SK-N-SH (cell line): ENCODE results near the gene NSMCE4A. TPM values are rescaled to one million over a fixed set of nuclear protein-coding genes. Genes with fewer than 3 reads are reported as not detected.

ENCODE experiments used
- CTCF ChIA-PET: fragments of 300-600, 350-600 bp; formaldehyde crosslinking; extraction: SDS; loops from one replicate; lab custom pipeline; 2021; lab: Yijun Ruan, JAX
- POLR2A ChIA-PET: fragments of 350-600 bp; sonication (Branson Sonifier 250); formaldehyde crosslinking; extraction: SDS; loops from one replicate; lab custom pipeline; 2020; ENCODE audit warnings: antibody characterized with exemption, inconsistent platforms; lab: Yijun Ruan, JAX
- DNase-seq: peaks from one replicate; pipeline ENCODE4 v3.0.0; 2012
- H2AFZ ChIP-seq: fragments of 200-600 bp; sonication (generic); 2 replicates; pipeline ENCODE4 v1.8.1; 2016; ENCODE audit warnings: antibody characterized with exemption, mild to moderate bottlenecking, low read depth
- H3F3A ChIP-seq: fragments of 200-600 bp; sonication (generic); replicated peaks from 2 replicates; pipeline ENCODE3; 2016; ENCODE audit warnings: antibody characterized with exemption, mild to moderate bottlenecking; ENCODE audit not compliant: insufficient read depth
- H3K27ac ChIP-seq, 2 experiments: fragments of 200-500 bp in 1 of 2; fragments of 200-600 bp in 1 of 2; sonication (Bioruptor generic) in 1 of 2; sonication (generic), shearing (Covaris generic) in 1 of 2; 2 replicates each; pipeline versions ENCODE4 v1.5.1 to v1.6.1; 2014 to 2016; ENCODE audit warnings: low read depth in 2 of 2, inconsistent platforms in 1 of 2, low read length in 1 of 2, mild to moderate bottlenecking in 1 of 2, mixed read lengths in 1 of 2
- H3K27me3 ChIP-seq: fragments of 200-600 bp; sonication (generic), shearing (Covaris generic); 2 replicates; pipeline ENCODE4 v1.6.1; 2016; ENCODE audit warnings: mixed run types; ENCODE audit not compliant: insufficient read depth
- H3K36me3 ChIP-seq, 2 experiments: fragments of 200-500 bp in 1 of 2; fragments of 200-600 bp in 1 of 2; sonication (Bioruptor generic) in 1 of 2; sonication (generic) in 1 of 2; replicated peaks in 1 of 2; 2 replicates each; pipeline versions ENCODE3 to v1.5.1; 2014 to 2016; ENCODE audit warnings: low read length in 1 of 2, mild to moderate bottlenecking in 1 of 2; ENCODE audit not compliant: insufficient read depth in 2 of 2, control insufficient read depth in 1 of 2
- H3K4me1 ChIP-seq, 2 experiments: fragments of 200-500 bp in 1 of 2; fragments of 200-600 bp in 1 of 2; sonication (Bioruptor generic) in 1 of 2; sonication (generic), shearing (Covaris generic) in 1 of 2; 2 replicates each; pipeline versions ENCODE4 v1.5.1 to v1.6.1; 2014 to 2016; ENCODE audit warnings: low read depth in 1 of 2, low read length in 1 of 2, mixed run types in 1 of 2; ENCODE audit not compliant: insufficient read depth in 2 of 2, control insufficient read depth in 1 of 2
- H3K4me2 ChIP-seq: fragments of 200-600 bp; sonication (generic), shearing (Covaris generic); 2 replicates; pipeline ENCODE4 v1.6.1; 2017; ENCODE audit warnings: mixed run types
- H3K4me3 ChIP-seq, 2 experiments: fragments of 200-500 bp in 1 of 2; fragments of 200-600 bp in 1 of 2; sonication (Bioruptor generic) in 1 of 2; sonication (generic), shearing (Covaris generic) in 1 of 2; 2 replicates each; pipeline versions ENCODE4 v1.5.1 to v1.8.1; 2014 to 2016; ENCODE audit warnings: low read depth in 2 of 2, inconsistent platforms in 1 of 2, low read length in 1 of 2, mild to moderate bottlenecking in 1 of 2, mixed read lengths in 1 of 2, moderate library complexity in 1 of 2
- H3K79me2 ChIP-seq: fragments of 200-600 bp; sonication (generic); 2 replicates; pipeline ENCODE4 v1.8.1; 2017; ENCODE audit warnings: mild to moderate bottlenecking; ENCODE audit not compliant: insufficient read depth
- H3K9ac ChIP-seq: fragments of 200-600 bp; sonication (generic); 2 replicates; pipeline ENCODE4 v1.6.1; 2017; ENCODE audit warnings: mixed run types
- H3K9me2 ChIP-seq: fragments of 200-600 bp; sonication (generic); 2 replicates; pipeline ENCODE4 v1.6.1; 2017; ENCODE audit warnings: mixed run types
- H3K9me3 ChIP-seq: fragments of 200-600 bp; sonication (generic); 2 replicates; pipeline ENCODE4 v1.6.1; 2017; ENCODE audit warnings: mixed run types, mild to moderate bottlenecking, moderate library complexity
- H4K20me1 ChIP-seq: fragments of 200-600 bp; sonication (generic); 2 replicates; pipeline ENCODE4 v1.6.1; 2017; ENCODE audit warnings: mild to moderate bottlenecking, mixed run types; ENCODE audit not compliant: insufficient read depth
- IRF3 ChIP-seq: fragments of 150-350 bp; IDR thresholded peaks from 2 replicates; pipeline ENCODE4 v1.6.1; 2016; ENCODE audit warnings: mild to moderate bottlenecking, low read depth, low read length
- JUND ChIP-seq: IDR thresholded peaks from 2 replicates; pipeline ENCODE4 v1.4.0; 2012
- MXI1 ChIP-seq: IDR thresholded peaks from 2 replicates; pipeline ENCODE4 v1.6.1; 2012; ENCODE audit warnings: mild to moderate bottlenecking, low read depth, low read length, improper control_type of control experiment
- NRF1 ChIP-seq: IDR thresholded peaks from 2 replicates; pipeline ENCODE4 v1.6.1; 2012; ENCODE audit warnings: low read depth, mild to moderate bottlenecking, low read length
- RCOR1 ChIP-seq: fragments of 150-350 bp; IDR thresholded peaks from 2 replicates; pipeline ENCODE4 v1.6.1; 2017; ENCODE audit warnings: antibody characterized with exemption, low read length
- REST ChIP-seq: IDR thresholded peaks from 2 replicates; pipeline ENCODE4 v1.6.1; 2012; ENCODE audit warnings: mild to moderate bottlenecking, low read depth, low read length, moderate library complexity
- TCF12 ChIP-seq: IDR thresholded peaks from 2 replicates; pipeline ENCODE4 v1.4.0; 2012
- YY1 ChIP-seq: IDR thresholded peaks from 2 replicates; pipeline ENCODE4 v1.4.0; 2012; ENCODE audit warnings: low read depth, mild to moderate bottlenecking
- WGBS: methylation state at CpG from one replicate; pipeline ENCODE4 v1.1.6; 2017; ENCODE audit warnings: low lambda C conversion rate; 5-methylcytosine and 5-hydroxymethylcytosine counted together
- polyA plus RNA-seq, 3 experiments: library from polyadenylated mRNA; depleted of rRNA; stranded (reverse); fragments of >200 nt; gene quantifications; 2 replicates each; pipeline ENCODE4 v1.2.3, GENCODE V29; 2012
- TF ChIP-seq, protein P1 (sequence below): fragments of 200-600 bp; sonication (generic); IDR thresholded peaks from 2 replicates; pipeline ENCODE4 v1.6.1; 2017; ENCODE audit warnings: antibody characterized with exemption, mild to moderate bottlenecking, moderate library complexity

Gene NSMCE4A
- polyA plus RNA-seq, 1 of the 3 experiments (the other 2 are of a cell fraction): 28.5 TPM

DNA sequence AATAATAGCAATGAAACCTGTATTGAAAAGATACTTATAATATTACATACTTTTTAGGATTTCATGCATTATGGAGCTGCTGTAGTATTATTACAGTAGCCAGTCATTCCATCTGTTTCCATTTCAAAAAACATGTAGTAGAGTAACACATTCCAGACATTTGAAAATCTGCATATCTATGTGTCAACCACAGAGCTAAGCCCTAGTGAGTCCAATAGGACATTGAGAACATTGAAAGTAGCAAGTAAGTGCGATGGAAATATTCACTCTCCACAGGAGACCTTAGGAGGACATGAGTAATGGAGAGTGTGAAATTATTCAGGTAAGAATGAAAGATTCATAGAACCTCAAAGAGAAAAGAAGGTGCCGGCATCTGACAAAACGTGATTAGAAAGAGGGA, 15.3 kb downstream of the NSMCE4A start:
- CTCF ChIA-PET: interaction anchor here (1.1 kb wide), 1 partner anchor 181 kb away, joined by 3 read pairs; no protein-coding TSS in a partner anchor

More for the DNA sequence above, 15.3 kb downstream of the NSMCE4A start:
- POLR2A ChIA-PET: no interaction called here
- Histone ChIP-seq H3K9me2 (no peaks in the 10 kb centered on the region), H4K20me1 (no peaks in the 10 kb centered on the region), H3K9me3 (no peaks in the 10 kb centered on the region), H3K27ac (no peak overlapping the region), H3F3A (peaks cover 4% of the 10 kb centered on the region), H3K9ac (no peak overlapping the region), H3K27me3 (no peaks in the 10 kb centered on the region), H3K79me2 (no peaks in the 10 kb centered on the region), H3K4me3 (no peak overlapping the region), H3K36me3 (peaks cover 4 to 21% of the 10 kb centered on the region in 2 experiments), H3K4me2 (no peak overlapping the region), H3K4me1 (peaks cover 0 to 10% of the 10 kb centered on the region in 2 experiments; a peak in 1 of 4 replicates)
- DNase-seq: no peak
- WGBS: 97% methylated on average over 3 of the region's 3 CpGs
- no peak for TF ChIP-seq IRF3
- no peak for TF ChIP-seq MXI1
- TF ChIP-seq, protein P1, sequence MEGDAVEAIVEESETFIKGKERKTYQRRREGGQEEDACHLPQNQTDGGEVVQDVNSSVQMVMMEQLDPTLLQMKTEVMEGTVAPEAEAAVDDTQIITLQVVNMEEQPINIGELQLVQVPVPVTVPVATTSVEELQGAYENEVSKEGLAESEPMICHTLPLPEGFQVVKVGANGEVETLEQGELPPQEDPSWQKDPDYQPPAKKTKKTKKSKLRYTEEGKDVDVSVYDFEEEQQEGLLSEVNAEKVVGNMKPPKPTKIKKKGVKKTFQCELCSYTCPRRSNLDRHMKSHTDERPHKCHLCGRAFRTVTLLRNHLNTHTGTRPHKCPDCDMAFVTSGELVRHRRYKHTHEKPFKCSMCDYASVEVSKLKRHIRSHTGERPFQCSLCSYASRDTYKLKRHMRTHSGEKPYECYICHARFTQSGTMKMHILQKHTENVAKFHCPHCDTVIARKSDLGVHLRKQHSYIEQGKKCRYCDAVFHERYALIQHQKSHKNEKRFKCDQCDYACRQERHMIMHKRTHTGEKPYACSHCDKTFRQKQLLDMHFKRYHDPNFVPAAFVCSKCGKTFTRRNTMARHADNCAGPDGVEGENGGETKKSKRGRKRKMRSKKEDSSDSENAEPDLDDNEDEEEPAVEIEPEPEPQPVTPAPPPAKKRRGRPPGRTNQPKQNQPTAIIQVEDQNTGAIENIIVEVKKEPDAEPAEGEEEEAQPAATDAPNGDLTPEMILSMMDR: no peak
- no peak for TF ChIP-seq NRF1
- no peak for TF ChIP-seq YY1
- TF ChIP-seq RCOR1: no peak
- TF ChIP-seq REST: no peak
- TF ChIP-seq JUND: no peak
- TF ChIP-seq TCF12: no peak
- TF ChIP-seq, all 33 proteins: peak for 0
- no peak overlapping the region for H2AFZ ChIP-seq
